ENCODE results near the gene SLIT1.

The SLIT1 gene

DNA sequence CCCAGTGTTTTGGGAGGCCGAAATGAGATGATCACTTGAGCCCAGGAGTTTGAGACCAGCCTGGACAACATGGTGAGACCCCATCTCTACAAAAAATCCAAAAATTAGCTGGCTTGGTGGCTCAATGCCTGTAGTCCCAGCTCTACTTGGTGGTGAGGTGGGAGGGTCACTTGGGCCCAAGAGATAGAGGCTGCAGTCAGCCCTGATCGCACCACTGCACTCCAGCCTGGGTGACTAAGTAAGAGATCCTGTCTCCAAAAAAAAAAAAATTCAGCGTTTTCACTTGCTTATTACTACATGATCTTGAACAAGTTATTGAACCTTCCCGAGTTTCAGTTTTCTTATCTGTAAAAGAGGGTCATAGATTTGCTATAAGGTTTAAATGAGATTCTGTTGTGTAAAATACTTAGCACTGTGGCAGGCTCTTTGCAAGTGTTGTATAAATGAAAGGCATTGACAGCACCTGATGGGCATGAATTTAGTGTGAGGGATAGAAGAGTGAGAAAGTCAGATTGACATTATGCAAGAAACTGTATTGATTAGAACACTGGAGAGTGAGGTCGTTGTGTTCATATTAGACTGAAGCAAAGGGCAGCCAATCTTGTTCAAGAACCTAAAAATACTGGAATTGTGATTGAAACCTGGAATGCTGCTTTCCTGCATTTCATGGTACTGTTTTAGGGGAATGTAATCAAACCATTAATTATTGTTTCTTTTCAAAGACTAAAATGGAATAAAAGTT is 216.9 kb downstream of the SLIT1 start:
- H3K9me3 ChIP-seq (ENCODE audit: control insufficient read depth, insufficient read depth, low read length): no peaks in the 10 kb centered on the region
- H3K27me3 ChIP-seq (ENCODE audit: control insufficient read depth, insufficient read depth, low read length): no peaks in the 10 kb centered on the region
- H3K36me3 ChIP-seq (ENCODE audit: control insufficient read depth, insufficient read depth, low read length): no peaks in the 10 kb centered on the region
- H3K9ac ChIP-seq (ENCODE audit: low read depth, low read length): no peak overlapping the region
- no peaks in the 10 kb centered on the region for H3K4me1 ChIP-seq (ENCODE audit: control insufficient read depth, insufficient read depth, low read length)
- H3K4me3 ChIP-seq (ENCODE audit: low read depth, low read length): no peak overlapping the region

DNA sequence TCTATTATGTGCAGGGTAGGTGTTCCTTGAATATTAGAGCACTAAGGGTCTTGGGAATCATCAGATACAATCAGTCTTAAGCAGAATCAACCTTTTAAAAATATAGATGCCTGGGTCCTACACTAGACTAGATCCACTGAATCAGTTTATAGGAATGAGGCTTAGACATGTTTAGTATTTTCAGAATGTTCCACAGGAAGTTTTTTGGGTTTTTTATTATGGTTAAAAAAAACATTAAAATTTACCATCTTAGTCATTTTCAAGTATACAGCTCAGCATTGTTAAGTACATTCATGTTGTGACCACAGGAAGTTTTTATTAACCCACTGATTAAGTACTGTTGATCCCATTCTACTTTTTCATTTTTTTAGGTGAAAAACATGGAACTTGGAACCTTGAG is 217.9 kb downstream of the SLIT1 start:
- H3K4me3 ChIP-seq (ENCODE audit: low read depth, low read length): no peak overlapping the region
- H3K4me1 ChIP-seq (ENCODE audit: control insufficient read depth, insufficient read depth, low read length): no peaks in the 10 kb centered on the region
- H3K36me3 ChIP-seq (ENCODE audit: control insufficient read depth, insufficient read depth, low read length): no peaks in the 10 kb centered on the region
- no peaks in the 10 kb centered on the region for H3K27me3 ChIP-seq (ENCODE audit: control insufficient read depth, insufficient read depth, low read length)
- no peaks in the 10 kb centered on the region for H3K9me3 ChIP-seq (ENCODE audit: control insufficient read depth, insufficient read depth, low read length)
- H3K9ac ChIP-seq (ENCODE audit: low read depth, low read length): no peak overlapping the region

DNA sequence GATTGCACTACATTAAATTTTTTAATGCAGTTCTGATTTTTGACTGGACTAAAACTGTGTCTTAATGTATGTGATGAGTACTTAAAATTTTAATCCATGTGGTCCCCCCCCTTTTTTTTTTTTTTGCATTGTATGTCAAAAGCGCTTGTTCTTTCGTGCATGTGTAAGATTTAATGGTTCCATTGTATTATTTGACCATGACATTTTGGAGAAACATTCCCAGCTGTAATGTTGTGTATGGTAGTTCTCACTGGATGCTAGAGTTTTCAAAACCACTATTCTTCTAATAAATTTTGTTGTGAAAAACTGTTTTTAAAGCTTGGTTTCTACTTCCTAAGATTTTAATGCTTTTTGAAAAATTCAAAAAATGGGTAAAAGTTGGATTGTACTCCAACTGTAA is 221.6 kb downstream of the SLIT1 start:
- H3K27me3 ChIP-seq (ENCODE audit: control insufficient read depth, insufficient read depth, low read length): no peaks in the 10 kb centered on the region
- H3K36me3 ChIP-seq (ENCODE audit: control insufficient read depth, insufficient read depth, low read length): no peaks in the 10 kb centered on the region
- no peaks in the 10 kb centered on the region for H3K4me1 ChIP-seq (ENCODE audit: control insufficient read depth, insufficient read depth, low read length)
- no peaks in the 10 kb centered on the region for H3K9me3 ChIP-seq (ENCODE audit: control insufficient read depth, insufficient read depth, low read length)
- no peak overlapping the region for H3K4me3 ChIP-seq (ENCODE audit: low read depth, low read length)
- no peak overlapping the region for H3K9ac ChIP-seq (ENCODE audit: low read depth, low read length)

DNA sequence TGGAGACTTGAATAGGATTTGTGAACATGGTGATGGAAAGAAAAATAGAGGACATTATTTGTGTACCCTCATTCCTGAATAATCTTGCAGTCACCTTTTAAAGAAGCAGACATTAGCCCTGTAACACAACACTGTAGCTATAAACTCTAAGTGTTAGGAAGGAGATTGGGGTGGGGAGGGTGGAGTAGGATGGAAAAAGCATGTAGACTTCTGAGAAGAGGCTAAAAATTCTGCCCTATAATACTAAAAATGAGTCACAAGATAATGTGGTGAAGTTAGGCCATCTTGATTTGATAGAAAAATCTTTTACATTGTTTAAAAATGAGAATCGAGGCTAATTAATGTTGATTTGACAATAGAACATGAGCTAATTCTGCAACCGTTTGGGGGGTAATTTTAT is 224.9 kb downstream of the SLIT1 start:
- no peak overlapping the region for H3K4me3 ChIP-seq (ENCODE audit: low read depth, low read length)
- no peaks in the 10 kb centered on the region for H3K4me1 ChIP-seq (ENCODE audit: control insufficient read depth, insufficient read depth, low read length)
- no peaks in the 10 kb centered on the region for H3K36me3 ChIP-seq (ENCODE audit: control insufficient read depth, insufficient read depth, low read length)
- no peaks in the 10 kb centered on the region for H3K27me3 ChIP-seq (ENCODE audit: control insufficient read depth, insufficient read depth, low read length)
- no peaks in the 10 kb centered on the region for H3K9me3 ChIP-seq (ENCODE audit: control insufficient read depth, insufficient read depth, low read length)
- no peak overlapping the region for H3K9ac ChIP-seq (ENCODE audit: low read depth, low read length)

DNA sequence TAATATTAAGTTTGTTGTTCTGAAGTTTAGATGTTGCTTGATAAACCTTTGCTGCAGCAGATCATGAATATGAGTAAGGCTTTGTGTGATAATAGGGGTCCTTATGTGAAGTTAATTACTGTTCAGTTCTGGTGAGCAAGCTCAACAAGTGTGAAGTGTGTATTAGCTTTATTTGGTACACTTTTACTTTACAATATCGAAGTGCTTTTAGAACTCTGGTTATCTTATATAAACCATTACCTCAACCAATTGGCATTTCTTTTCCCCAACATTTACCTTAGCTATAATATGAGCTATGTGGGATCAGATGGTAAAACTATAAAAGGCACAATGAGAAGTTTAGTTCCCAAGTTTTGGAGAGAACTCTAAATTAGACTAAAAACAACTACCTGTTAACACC is 226.0 kb downstream of the SLIT1 start:
- no peaks in the 10 kb centered on the region for H3K36me3 ChIP-seq (ENCODE audit: control insufficient read depth, insufficient read depth, low read length)
- no peaks in the 10 kb centered on the region for H3K9me3 ChIP-seq (ENCODE audit: control insufficient read depth, insufficient read depth, low read length)
- H3K4me1 ChIP-seq (ENCODE audit: control insufficient read depth, insufficient read depth, low read length): no peaks in the 10 kb centered on the region
- no peak overlapping the region for H3K4me3 ChIP-seq (ENCODE audit: low read depth, low read length)
- H3K27me3 ChIP-seq (ENCODE audit: control insufficient read depth, insufficient read depth, low read length): no peaks in the 10 kb centered on the region
- H3K9ac ChIP-seq (ENCODE audit: low read depth, low read length): no peak overlapping the region

DNA sequence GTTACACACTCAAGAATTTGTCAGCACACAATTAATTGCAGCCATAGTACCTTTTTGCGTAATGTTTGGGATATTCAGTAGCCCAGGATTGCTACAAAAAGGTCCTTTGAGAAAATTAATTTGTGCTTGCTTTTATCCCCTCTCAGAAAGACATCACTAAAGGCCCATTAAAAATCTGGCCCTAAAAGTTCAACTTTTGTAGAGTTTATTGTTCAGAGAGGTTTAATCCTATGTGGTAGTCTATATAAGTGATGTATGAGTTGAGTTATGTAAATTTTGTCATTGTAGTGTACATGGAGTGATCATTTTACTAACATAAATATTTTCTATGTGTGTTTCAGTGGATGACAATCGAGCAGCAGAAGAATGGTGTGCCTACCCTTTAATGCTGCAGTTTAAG is 227.7 kb downstream of the SLIT1 start:
- Histone ChIP-seq H3K9ac (ENCODE audit: low read depth, low read length) (no peak overlapping the region), H3K4me3 (ENCODE audit: low read depth, low read length) (no peak overlapping the region), H3K4me1 (ENCODE audit: control insufficient read depth, insufficient read depth, low read length) (no peaks in the 10 kb centered on the region), H3K27me3 (ENCODE audit: control insufficient read depth, insufficient read depth, low read length) (no peaks in the 10 kb centered on the region), H3K36me3 (ENCODE audit: control insufficient read depth, insufficient read depth, low read length) (no peaks in the 10 kb centered on the region), H3K9me3 (ENCODE audit: control insufficient read depth, insufficient read depth, low read length) (no peaks in the 10 kb centered on the region)

DNA sequence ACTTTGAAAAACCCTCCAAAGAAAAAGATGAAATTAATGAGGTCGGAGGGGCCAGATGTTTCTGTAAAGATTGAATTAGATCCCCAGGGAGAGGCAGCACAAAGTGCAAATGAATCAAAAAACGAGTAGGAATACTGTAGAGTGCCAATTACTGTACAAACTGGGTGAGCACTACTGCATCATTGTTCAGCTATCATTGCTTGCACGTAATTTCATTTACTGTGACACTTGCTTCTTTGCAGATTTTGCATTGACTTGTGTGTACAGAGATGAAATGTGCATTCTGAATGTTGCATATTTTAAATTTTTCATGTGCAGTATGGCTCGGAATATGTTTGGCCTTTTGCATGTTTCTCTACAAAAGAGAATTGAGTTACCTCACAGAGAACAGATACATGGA is 230.0 kb downstream of the SLIT1 start:
- no peaks in the 10 kb centered on the region for H3K4me1 ChIP-seq (ENCODE audit: control insufficient read depth, insufficient read depth, low read length)
- no peak overlapping the region for H3K4me3 ChIP-seq (ENCODE audit: low read depth, low read length)
- H3K36me3 ChIP-seq (ENCODE audit: control insufficient read depth, insufficient read depth, low read length): no peaks in the 10 kb centered on the region
- H3K9me3 ChIP-seq (ENCODE audit: control insufficient read depth, insufficient read depth, low read length): no peaks in the 10 kb centered on the region
- no peak overlapping the region for H3K9ac ChIP-seq (ENCODE audit: low read depth, low read length)
- no peaks in the 10 kb centered on the region for H3K27me3 ChIP-seq (ENCODE audit: control insufficient read depth, insufficient read depth, low read length)

DNA sequence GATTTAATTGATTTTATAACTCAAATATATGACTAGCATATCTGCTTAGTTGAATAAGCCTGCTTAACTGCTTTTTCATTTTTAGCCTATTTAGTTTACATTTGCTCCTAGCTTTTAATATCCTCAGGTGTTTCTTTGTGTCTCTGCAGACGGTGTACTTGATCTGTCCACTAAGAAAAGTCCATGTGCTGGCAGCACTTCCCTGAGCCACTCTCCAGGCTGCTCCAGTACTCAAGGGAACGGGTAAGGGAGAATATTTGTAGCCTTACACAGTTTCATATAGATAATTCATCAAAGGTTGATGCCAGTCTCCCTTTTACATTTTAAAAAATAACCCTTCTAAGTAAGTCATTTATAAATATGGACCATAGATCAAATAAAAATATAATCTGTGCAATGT is 233.8 kb downstream of the SLIT1 start:
- H3K4me3 ChIP-seq (ENCODE audit: low read depth, low read length): no peak overlapping the region
- no peaks in the 10 kb centered on the region for H3K9me3 ChIP-seq (ENCODE audit: control insufficient read depth, insufficient read depth, low read length)
- no peak overlapping the region for H3K9ac ChIP-seq (ENCODE audit: low read depth, low read length)
- H3K4me1 ChIP-seq (ENCODE audit: control insufficient read depth, insufficient read depth, low read length): no peaks in the 10 kb centered on the region
- no peaks in the 10 kb centered on the region for H3K36me3 ChIP-seq (ENCODE audit: control insufficient read depth, insufficient read depth, low read length)
- no peaks in the 10 kb centered on the region for H3K27me3 ChIP-seq (ENCODE audit: control insufficient read depth, insufficient read depth, low read length)

DNA sequence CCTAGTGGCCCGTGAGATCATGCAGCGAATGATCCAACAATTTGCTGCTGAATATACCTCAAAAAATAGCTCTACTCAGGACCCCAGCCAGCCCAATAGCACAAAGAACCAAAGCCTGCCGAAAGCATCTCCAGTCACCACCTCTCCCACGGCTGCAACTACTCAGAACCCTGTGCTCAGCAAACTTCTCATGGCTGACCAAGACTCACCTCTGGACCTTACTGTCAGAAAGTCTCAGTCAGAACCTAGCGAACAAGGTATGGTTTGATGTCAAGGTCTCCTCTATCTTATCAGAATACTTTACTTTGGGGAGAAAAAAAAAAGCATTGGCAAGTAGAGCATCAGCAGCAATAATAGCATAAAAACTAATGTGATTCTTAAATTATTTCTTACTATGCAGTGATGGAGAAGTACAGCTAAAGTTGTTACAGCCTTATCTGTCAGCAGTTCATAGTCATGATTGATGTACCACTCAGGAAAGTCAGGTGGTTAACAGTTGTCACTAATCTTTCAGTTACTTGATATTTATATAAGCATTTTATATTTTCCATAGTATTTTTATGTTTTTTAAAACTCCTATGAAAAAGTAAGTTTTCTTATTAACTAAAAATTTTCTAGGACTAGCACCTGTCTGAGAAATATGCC is 236.6 kb downstream of the SLIT1 start:
- Histone ChIP-seq H3K36me3 (ENCODE audit: control insufficient read depth, insufficient read depth, low read length) (no peaks in the 10 kb centered on the region), H3K27me3 (ENCODE audit: control insufficient read depth, insufficient read depth, low read length) (no peaks in the 10 kb centered on the region), H3K4me3 (ENCODE audit: low read depth, low read length) (no peak overlapping the region), H3K9me3 (ENCODE audit: control insufficient read depth, insufficient read depth, low read length) (no peaks in the 10 kb centered on the region), H3K9ac (ENCODE audit: low read depth, low read length) (no peak overlapping the region), H3K4me1 (ENCODE audit: control insufficient read depth, insufficient read depth, low read length) (no peaks in the 10 kb centered on the region)

All from iPS-15b (cell line).